A673 (cell line): ENCODE measurements around the gene DDX42. TPM values are rescaled to one million over a fixed set of nuclear protein-coding genes. Genes with fewer than 3 reads are reported as not detected.

Experiments used
- BruUV-seq: library from RNA; stranded (reverse); fragments of 400-500 nt; replicated peaks from 2 replicates; lab custom pipeline; 2021; lab: Mats Ljungman, UMichigan
- CTCF ChIA-PET: fragments of 300-600 bp; sonication (Branson Sonifier 250); formaldehyde crosslinking; loops from one replicate; lab custom pipeline; 2022; ENCODE audit warnings: antibody characterized with exemption; lab: Charles Lee
- POLR2A ChIA-PET: fragments of 300-600 bp; sonication (Branson Sonifier 250); formaldehyde crosslinking; loops from one replicate; lab custom pipeline; 2022; ENCODE audit warnings: antibody characterized with exemption; ENCODE audit not compliant: low non-redundant PET; lab: Charles Lee
- DNase-seq: peaks from one replicate; pipeline ENCODE4 v3.0.0-alpha.2; 2015; ENCODE audit warnings: low spot score
- H3K27ac ChIP-seq: fragments of 200-600 bp; sonication (generic); 2 replicates; pipeline ENCODE4 v1.5.1; 2016; ENCODE audit warnings: mixed run types, low read depth, mild to moderate bottlenecking, mixed read lengths, antibody characterized with exemption, low read length; ENCODE audit not compliant: poor library complexity, severe bottlenecking
- H3K27me3 ChIP-seq: fragments of 200-600 bp; sonication (generic); replicated peaks from 2 replicates; pipeline ENCODE4 v1.6.1; 2017; ENCODE audit warnings: mixed run types, low read depth, mild to moderate bottlenecking, mixed read lengths, antibody characterized with exemption, low read length; ENCODE audit not compliant: insufficient read depth, poor library complexity
- H3K36me3 ChIP-seq: fragments of 200-600 bp; sonication (generic); 2 replicates; pipeline ENCODE4 v1.6.1; 2016; ENCODE audit warnings: mixed run types, mild to moderate bottlenecking, mixed read lengths, antibody characterized with exemption, low read length; ENCODE audit not compliant: insufficient read depth, poor library complexity, severe bottlenecking
- H3K4me1 ChIP-seq: fragments of 200-600 bp; sonication (generic); 2 replicates; pipeline ENCODE4 v1.6.1; 2017; ENCODE audit warnings: mixed run types, mild to moderate bottlenecking, mixed read lengths, antibody characterized with exemption, low read length; ENCODE audit not compliant: insufficient read depth, poor library complexity, severe bottlenecking
- H3K4me3 ChIP-seq: fragments of 200-600 bp; sonication (generic); 2 replicates; pipeline ENCODE4 v1.5.1; 2016; ENCODE audit warnings: low read depth, mixed run types, mild to moderate bottlenecking, mixed read lengths, low read length; ENCODE audit not compliant: poor library complexity, severe bottlenecking
- H3K9me3 ChIP-seq: fragments of 200-600 bp; sonication (generic); 2 replicates; pipeline ENCODE4 v1.6.1; 2016; ENCODE audit warnings: mixed run types, low read depth, mild to moderate bottlenecking, mixed read lengths, antibody characterized with exemption, low read length; ENCODE audit not compliant: poor library complexity, severe bottlenecking
- CTCF ChIP-seq: fragments of 300-800, 200-600 bp; sonication (generic); conservative IDR thresholded peaks from 2 replicates; pipeline ENCODE4 v1.5.1; 2017; ENCODE audit warnings: low read depth, mild to moderate bottlenecking, antibody characterized with exemption, low read length, moderate library complexity, mixed read lengths
- EZH2 ChIP-seq: fragments of 200-600 bp; sonication (generic); IDR thresholded peaks from 2 replicates; pipeline ENCODE4 v1.6.1; 2017; ENCODE audit warnings: borderline replicate concordance, low read depth, mild to moderate bottlenecking, mixed read lengths, antibody characterized with exemption, low read length; ENCODE audit not compliant: poor library complexity, severe bottlenecking
- intact Hi-C: fragments of 100-400 bp; cut with micrococcal nuclease; formaldehyde crosslinking; loops from one replicate; pipeline ENCODE4 v1.10.0; 2022; ENCODE audit not compliant: unreplicated experiment
- total RNA-seq: library from RNA; stranded (reverse); gene quantifications from 2 replicates; pipeline ENCODE4 v1.2.3, GENCODE V29; 2021

Gene DDX42
- total RNA-seq, 1 experiment from 2014 or later: 148 TPM

- no TSS peak for BruUV-seq
- H3K27ac ChIP-seq: no peak overlapping the region
- POLR2A ChIA-PET: no interaction called here
- intact Hi-C loops: no loop called here
- H3K4me1 ChIP-seq: peaks cover 28% of the 10 kb centered on the region
- CTCF ChIA-PET: interaction anchor here (0.6 kb wide), 1 partner anchor 59 kb away, joined by 3 read pairs; the partner anchor contains the start of genes CCDC47 and DDX42
- no peaks in the 10 kb centered on the region for H3K9me3 ChIP-seq
- TF ChIP-seq EZH2 (no peak), CTCF (no peak)
- no peaks in the 10 kb centered on the region for H3K27me3 ChIP-seq
- H3K4me3 ChIP-seq: no peak overlapping the region
- DNase-seq: no peak
- H3K36me3 ChIP-seq: peaks cover 83% of the 10 kb centered on the region
Observed at GRCh38 chr17:63833026-63833740, 59.2 kb downstream of the DDX42 start.

- H3K36me3 ChIP-seq: peaks cover 79% of the 10 kb centered on the region
- intact Hi-C loops: loop anchor here (2.0 kb wide), 1 partner anchor 133 kb away; the partner anchor contains the start of gene LIMD2
- TF ChIP-seq EZH2: no peak
- ChIA-PET POLR2A (no interaction called here), CTCF (interaction anchor here (0.6 to 0.7 kb wide), 3 partner anchors 9 to 212 kb away, joined by 3 to 4 read pairs (median 3); partner anchors contain the start of genes CCDC47, DDX42 and MAP3K3)
- no peak for DNase-seq
- H3K4me1 ChIP-seq: peaks cover 28% of the 10 kb centered on the region
- no peak overlapping the region for H3K27ac ChIP-seq
- BruUV-seq: no TSS peak
- H3K9me3 ChIP-seq: no peaks in the 10 kb centered on the region
- H3K4me3 ChIP-seq: no peak overlapping the region
- no peaks in the 10 kb centered on the region for H3K27me3 ChIP-seq
Observed at GRCh38 chr17:63833741-63834373, 59.9 kb downstream of the DDX42 start.

- peak; percentile 95 for DNase-seq
- H3K36me3 ChIP-seq: peaks cover 72% of the 10 kb centered on the region
- ChIA-PET POLR2A (no interaction called here), CTCF (interaction anchor here (0.7 kb wide), 2 partner anchors 9 to 213 kb away, joined by 3 to 4 read pairs; partner anchors contain the start of gene MAP3K3)
- no peaks in the 10 kb centered on the region for H3K27me3 ChIP-seq
- intact Hi-C loops: loop anchor here (2.0 kb wide), 1 partner anchor 134 kb away; the partner anchor contains the start of gene LIMD2
- H3K4me1 ChIP-seq: peaks cover 31% of the 10 kb centered on the region
- no TSS peak for BruUV-seq
- no peaks in the 10 kb centered on the region for H3K9me3 ChIP-seq
- no peak overlapping the region for H3K27ac ChIP-seq
- peak; percentile 93 for TF ChIP-seq CTCF
- no peak for TF ChIP-seq EZH2
- no peak overlapping the region for H3K4me3 ChIP-seq
Observed at GRCh38 chr17:63834431-63835166, 60.6 kb downstream of the DDX42 start.
